B cell (primary cell): ENCODE measurements around the gene IPCEF1. TPM values are rescaled to one million over a fixed set of nuclear protein-coding genes. Genes with fewer than 3 reads are reported as not detected.

Source experiments
- ATAC-seq: fragments of 200-7000 bp; cut with Tn5 transposase; one replicate; pipeline ENCODE4 v1.10.0; 2021; ENCODE audit warnings: low read depth, mild to moderate bottlenecking, moderate number of reproducible peaks, moderate library complexity
- CTCF ChIA-PET: fragments of 350-600 bp; sonication (Branson Sonifier 250); formaldehyde crosslinking; loops from one replicate; lab custom pipeline; 2021; ENCODE audit warnings: antibody characterized with exemption, inconsistent platforms; lab: Charles Lee
- POLR2A ChIA-PET: fragments of 350-600 bp; sonication (Branson Sonifier 250); formaldehyde crosslinking; loops from one replicate; lab custom pipeline; 2021; ENCODE audit warnings: antibody characterized with exemption; lab: Charles Lee
- DNase-seq: peaks from one replicate; pipeline ENCODE4 v3.0.0; 2013
- H2AFZ ChIP-seq: 2 replicates; pipeline ENCODE4 v1.6.1; 2012; ENCODE audit warnings: mild to moderate bottlenecking, low read depth, low read length; ENCODE audit not compliant: insufficient read depth, poor library complexity, severe bottlenecking
- H3K27ac ChIP-seq, 2 donors: 1 replicate in 1 of 2; 2 replicates in 1 of 2; pipeline ENCODE4 v1.5.1; 2012 to 2013; ENCODE audit warnings: low read length in 2 of 2, mild to moderate bottlenecking in 2 of 2, moderate library complexity in 1 of 2
- H3K27me3 ChIP-seq, 4 experiments: fragments of 200-600 bp in 1 of 4; sonication (generic) in 1 of 4; replicated peaks in 1 of 4; 1 replicate in 2 of 4; 2 replicates in 2 of 4; pipeline versions ENCODE4 v1.6.1 to v1.7.0; 2013 to 2016; ENCODE audit warnings: low read length in 3 of 4, mild to moderate bottlenecking in 2 of 4, mixed read lengths in 1 of 4, moderate library complexity in 1 of 4; ENCODE audit not compliant: insufficient read depth in 4 of 4, control insufficient read depth in 3 of 4; ENCODE audit errors: control extremely low read depth in 1 of 4
- H3K36me3 ChIP-seq, 2 experiments: replicated peaks in 1 of 2; 1 replicate in 1 of 2; 2 replicates in 1 of 2; pipeline versions ENCODE4 v1.6.1 to v1.7.1; 2013; ENCODE audit warnings: low read length in 1 of 2; ENCODE audit not compliant: insufficient read depth in 2 of 2, control insufficient read depth in 1 of 2; ENCODE audit errors: control extremely low read depth in 1 of 2, extremely low read depth in 1 of 2
- H3K4me1 ChIP-seq, 2 donors: fragments of 200-600 bp in 1 of 2; sonication (generic) in 1 of 2; 1 replicate in 1 of 2; 2 replicates in 1 of 2; pipeline versions ENCODE4 v1.5.1 to v1.6.1; 2013 to 2017; ENCODE audit warnings: low read length in 2 of 2; ENCODE audit not compliant: control insufficient read depth in 2 of 2, insufficient read depth in 2 of 2
- H3K4me2 ChIP-seq: replicated peaks from 2 replicates; pipeline ENCODE3; 2012; ENCODE audit warnings: mild to moderate bottlenecking, low read depth, low read length; ENCODE audit not compliant: poor library complexity, severe bottlenecking
- H3K4me3 ChIP-seq, 5 experiments: fragments of 200-600 bp in 1 of 5; sonication (generic) in 1 of 5; 1 replicate in 3 of 5; 2 replicates in 2 of 5; pipeline versions ENCODE4 v1.5.1 to v1.7.0; 2011 to 2016; ENCODE audit warnings: low read length in 4 of 5, mild to moderate bottlenecking in 4 of 5, low read depth in 2 of 5, control low read depth in 1 of 5, moderate library complexity in 1 of 5; ENCODE audit not compliant: insufficient read depth in 1 of 5; ENCODE audit errors: control extremely low read depth in 1 of 5, extremely low read depth in 1 of 5
- H3K79me2 ChIP-seq: fragments of 200-600 bp; sonication (generic); one replicate; pipeline ENCODE4 v1.6.0; 2016; ENCODE audit warnings: low read length; ENCODE audit not compliant: control insufficient read depth, insufficient read depth
- H3K9ac ChIP-seq: fragments of 200-600 bp; sonication (generic); 2 replicates; pipeline ENCODE4 v1.6.1; 2017; ENCODE audit warnings: mild to moderate bottlenecking, low read length, moderate library complexity
- H3K9me3 ChIP-seq, 3 donors: one replicate each; pipeline versions ENCODE4 v1.6.1 to v1.7.1; 2013; ENCODE audit warnings: low read length in 2 of 3; ENCODE audit not compliant: control insufficient read depth in 2 of 3, insufficient read depth in 1 of 3; ENCODE audit errors: control extremely low read depth in 1 of 3
- H4K20me1 ChIP-seq: 2 replicates; pipeline ENCODE4 v1.6.0; 2012; ENCODE audit warnings: mild to moderate bottlenecking, low read length; ENCODE audit not compliant: insufficient read depth, control insufficient read depth, poor library complexity, severe bottlenecking
- H3K27ac Mint-ChIP-seq: one replicate; pipeline ENCODE4 v1.8.0; 2021; ENCODE audit warnings: mixed read lengths
- H3K27me3 Mint-ChIP-seq: one replicate; pipeline ENCODE4 v1.8.0; 2021; ENCODE audit warnings: mixed read lengths
- H3K4me1 Mint-ChIP-seq: one replicate; pipeline ENCODE4 v1.8.0; 2021; ENCODE audit warnings: mixed read lengths
- H3K4me3 Mint-ChIP-seq: one replicate; pipeline ENCODE4 v1.8.0; 2021; ENCODE audit warnings: mixed read lengths
- H3K9me3 Mint-ChIP-seq: one replicate; pipeline ENCODE4 v1.8.0; 2022; ENCODE audit warnings: mixed read lengths; ENCODE audit not compliant: insufficient read depth
- CTCF ChIP-seq: fragments of 200-600 bp; IDR thresholded peaks from one replicate; pipeline ENCODE4 v1.8.0; 2022; ENCODE audit warnings: antibody characterized with exemption, mild to moderate bottlenecking
- EZH2 ChIP-seq: IDR thresholded peaks from 2 replicates; pipeline ENCODE4 v1.6.1; 2012; ENCODE audit warnings: borderline replicate concordance, low read depth, mild to moderate bottlenecking, moderate library complexity, low read length; ENCODE audit not compliant: insufficient read depth, poor library complexity, severe bottlenecking
- WGBS: methylation state at CpG from one replicate; pipeline ENCODE4 v1.1.5; 2013; ENCODE audit warnings: missing lambda C conversion rate; ENCODE audit not compliant: insufficient coverage; 5-methylcytosine and 5-hydroxymethylcytosine counted together
- intact Hi-C: fragments of 100-400 bp; cut with micrococcal nuclease; formaldehyde crosslinking; loops from one replicate; pipeline ENCODE4 v1.10.0; 2022
- polyA plus RNA-seq: library from polyadenylated mRNA; depleted of rRNA; stranded (reverse); fragments of >200 nt; gene quantifications from 2 replicates; pipeline ENCODE4 v1.2.3, GENCODE V29; 2012
- total RNA-seq, 2 donors: library from RNA; stranded (reverse); fragments of 120-200 nt in 1 of 2; gene quantifications; 1 replicate in 1 of 2; 2 replicates in 1 of 2; pipeline versions ENCODE4 v1.2.3 to v1.2.4, GENCODE V29; 2013 to 2022

IPCEF1 gene
- total and polyA plus RNA-seq, 2 donors (not counting 1 experiment from before 2014, with no cell fraction given) = 0.22 to 0.94 TPM

- ATAC-seq (no peak), DNase-seq (no peak)
- H4K20me1 ChIP-seq = no peaks in the 10 kb centered on the region
- no peaks in the 10 kb centered on the region for H3K9me3 Mint-ChIP-seq
- H3K4me1 Mint-ChIP-seq = peaks cover 19% of the 10 kb centered on the region
- no peak overlapping the region for H2AFZ ChIP-seq
- no peak overlapping the region for H3K27ac ChIP-seq
- no peak overlapping the region for H3K9ac ChIP-seq
- ChIA-PET CTCF (no interaction called here), POLR2A (no interaction called here)
- WGBS = 76% methylated on average over 5 of the region's 5 CpGs
- no peaks in the 10 kb centered on the region for H3K9me3 ChIP-seq
- no peak for TF ChIP-seq EZH2
- TF ChIP-seq CTCF = no peak
- peaks cover 13 to 14% of the 10 kb centered on the region in 2 donors for H3K4me1 ChIP-seq
- H3K27ac Mint-ChIP-seq = no peak overlapping the region
- H3K27me3 ChIP-seq = no peaks in the 10 kb centered on the region
- H3K4me3 Mint-ChIP-seq = no peak overlapping the region
- intact Hi-C loops = no loop called here
- peaks cover 8% of the 10 kb centered on the region for H3K27me3 Mint-ChIP-seq
- H3K4me3 ChIP-seq = no peak overlapping the region
- H3K36me3 ChIP-seq = no peaks in the 10 kb centered on the region
- no peaks in the 10 kb centered on the region for H3K79me2 ChIP-seq
- no peak overlapping the region for H3K4me2 ChIP-seq
Observed at GRCh38 chr6:154245506-154245905, 111.1 kb downstream of the IPCEF1 start.

GRCh38 chr6:154243793-154244750 is 112.5 kb downstream of the IPCEF1 start:
- Mint-ChIP-seq H3K9me3 (no peaks in the 10 kb centered on the region), H3K27ac (no peak overlapping the region), H3K27me3 (peaks cover 8% of the 10 kb centered on the region), H3K4me3 (no peak overlapping the region), H3K4me1 (peaks cover 10% of the 10 kb centered on the region)
- Histone ChIP-seq H3K36me3 (no peaks in the 10 kb centered on the region), H3K4me2 (no peak overlapping the region), H3K4me3 (no peak overlapping the region), H3K79me2 (no peaks in the 10 kb centered on the region), H2AFZ (no peak overlapping the region), H3K9me3 (no peaks in the 10 kb centered on the region), H3K27me3 (no peaks in the 10 kb centered on the region), H3K4me1 (peaks cover 6 to 9% of the 10 kb centered on the region in 2 donors), H3K27ac (no peak overlapping the region), H4K20me1 (no peaks in the 10 kb centered on the region), H3K9ac (no peak overlapping the region)
- TF ChIP-seq EZH2 (no peak), CTCF (no peak)
- no peak for ATAC-seq
- intact Hi-C loops = no loop called here
- 100% methylated on average over 2 of the region's 6 CpGs for WGBS
- ChIA-PET POLR2A (no interaction called here), CTCF (no interaction called here)
- no peak for DNase-seq
